ENCODE data around the gene EXOC3. TPM values are rescaled to one million over a fixed set of nuclear protein-coding genes. Genes with fewer than 3 reads are reported as not detected.

EXOC3 gene
- total RNA-seq, 1 donor from 2014 or later = 29.2 TPM

GRCh38 chr5:476814-477175 lies 33.8 kb downstream of the EXOC3 start:
- H3K9me3 ChIP-seq (ENCODE audit: control insufficient read depth in 3 of 3, low read length in 3 of 3) = no peaks in the 10 kb centered on the region
- no peak overlapping the region for H3K9ac ChIP-seq (ENCODE audit: low read depth in 1 of 3, low read length in 3 of 3)
- H3K27ac ChIP-seq (ENCODE audit: low read depth, low read length) = no peak overlapping the region
- H3K4me1 ChIP-seq (ENCODE audit: control insufficient read depth in 3 of 3, insufficient read depth in 3 of 3, low read length in 3 of 3) = peaks cover 14 to 28% (median 14%) of the 10 kb centered on the region in 3 donors
- peaks cover 58 to 68% (median 67%) of the 10 kb centered on the region in 3 donors for H3K27me3 ChIP-seq (ENCODE audit: control insufficient read depth in 3 of 3, insufficient read depth in 3 of 3, low read length in 3 of 3)
- H3K4me3 ChIP-seq (ENCODE audit: low read length in 3 of 3) = no peak overlapping the region
- no peaks in the 10 kb centered on the region for H3K36me3 ChIP-seq (ENCODE audit: control insufficient read depth in 3 of 3, insufficient read depth in 3 of 3, low read length in 3 of 3)

DNA sequence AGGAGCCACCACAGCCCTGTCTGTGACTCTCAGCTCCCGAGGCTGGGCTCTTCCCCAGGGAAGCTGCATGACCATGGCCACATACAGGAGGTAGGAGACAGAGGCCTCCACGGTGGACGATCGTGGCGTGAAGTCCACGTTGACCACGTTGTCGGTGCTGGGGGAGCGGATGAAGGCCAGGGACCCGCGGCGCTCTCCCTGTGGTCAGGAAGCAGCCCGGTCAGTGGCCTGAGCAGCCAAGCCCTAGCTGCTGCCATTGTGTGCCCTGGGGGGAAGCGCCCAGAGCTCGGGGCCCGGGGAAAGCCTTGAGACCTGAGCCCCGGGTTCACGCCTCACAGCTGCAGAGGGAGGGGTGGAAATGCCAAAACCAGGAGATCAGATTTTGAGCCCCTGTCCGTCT lies 34.3 kb downstream of the EXOC3 start:
- Histone ChIP-seq H3K36me3 (ENCODE audit: control insufficient read depth in 3 of 3, insufficient read depth in 3 of 3, low read length in 3 of 3) (no peaks in the 10 kb centered on the region), H3K4me1 (ENCODE audit: control insufficient read depth in 3 of 3, insufficient read depth in 3 of 3, low read length in 3 of 3) (peaks cover 9 to 23% (median 9%) of the 10 kb centered on the region in 3 donors), H3K9me3 (ENCODE audit: control insufficient read depth in 3 of 3, low read length in 3 of 3) (no peaks in the 10 kb centered on the region), H3K9ac (ENCODE audit: low read depth in 1 of 3, low read length in 3 of 3) (no peak overlapping the region), H3K27ac (ENCODE audit: low read depth, low read length) (no peak overlapping the region), H3K27me3 (ENCODE audit: control insufficient read depth in 3 of 3, insufficient read depth in 3 of 3, low read length in 3 of 3) (peaks cover 62 to 68% (median 67%) of the 10 kb centered on the region in 3 donors), H3K4me3 (ENCODE audit: low read length in 3 of 3) (no peak overlapping the region)

- H3K36me3 ChIP-seq (ENCODE audit: control insufficient read depth in 3 of 3, insufficient read depth in 3 of 3, low read length in 3 of 3) = no peaks in the 10 kb centered on the region
- H3K4me1 ChIP-seq (ENCODE audit: control insufficient read depth in 3 of 3, insufficient read depth in 3 of 3, low read length in 3 of 3) = peaks cover 5 to 19% (median 9%) of the 10 kb centered on the region in 3 donors
- H3K27me3 ChIP-seq (ENCODE audit: control insufficient read depth in 3 of 3, insufficient read depth in 3 of 3, low read length in 3 of 3) = peaks cover 67 to 72% (median 68%) of the 10 kb centered on the region in 3 donors
- no peak overlapping the region for H3K9ac ChIP-seq (ENCODE audit: low read depth in 1 of 3, low read length in 3 of 3)
- no peaks in the 10 kb centered on the region for H3K9me3 ChIP-seq (ENCODE audit: control insufficient read depth in 3 of 3, low read length in 3 of 3)
- no peak overlapping the region for H3K4me3 ChIP-seq (ENCODE audit: low read length in 3 of 3)
- H3K27ac ChIP-seq (ENCODE audit: low read depth, low read length) = no peak overlapping the region
Measured at GRCh38 chr5:477871-478270, 34.9 kb downstream of the EXOC3 start.

GRCh38 chr5:478369-478981 lies 35.5 kb downstream of the EXOC3 start:
- no peaks in the 10 kb centered on the region for H3K36me3 ChIP-seq (ENCODE audit: control insufficient read depth in 3 of 3, insufficient read depth in 3 of 3, low read length in 3 of 3)
- H3K4me3 ChIP-seq (ENCODE audit: low read length in 3 of 3) = no peak overlapping the region
- H3K9ac ChIP-seq (ENCODE audit: low read depth in 1 of 3, low read length in 3 of 3) = no peak overlapping the region
- H3K4me1 ChIP-seq (ENCODE audit: control insufficient read depth in 3 of 3, insufficient read depth in 3 of 3, low read length in 3 of 3) = peaks cover 5 to 19% (median 9%) of the 10 kb centered on the region in 3 donors
- H3K9me3 ChIP-seq (ENCODE audit: control insufficient read depth in 3 of 3, low read length in 3 of 3) = no peaks in the 10 kb centered on the region
- no peak overlapping the region for H3K27ac ChIP-seq (ENCODE audit: low read depth, low read length)
- peaks cover 73 to 76% (median 73%) of the 10 kb centered on the region in 3 donors for H3K27me3 ChIP-seq (ENCODE audit: control insufficient read depth in 3 of 3, insufficient read depth in 3 of 3, low read length in 3 of 3)

DNA sequence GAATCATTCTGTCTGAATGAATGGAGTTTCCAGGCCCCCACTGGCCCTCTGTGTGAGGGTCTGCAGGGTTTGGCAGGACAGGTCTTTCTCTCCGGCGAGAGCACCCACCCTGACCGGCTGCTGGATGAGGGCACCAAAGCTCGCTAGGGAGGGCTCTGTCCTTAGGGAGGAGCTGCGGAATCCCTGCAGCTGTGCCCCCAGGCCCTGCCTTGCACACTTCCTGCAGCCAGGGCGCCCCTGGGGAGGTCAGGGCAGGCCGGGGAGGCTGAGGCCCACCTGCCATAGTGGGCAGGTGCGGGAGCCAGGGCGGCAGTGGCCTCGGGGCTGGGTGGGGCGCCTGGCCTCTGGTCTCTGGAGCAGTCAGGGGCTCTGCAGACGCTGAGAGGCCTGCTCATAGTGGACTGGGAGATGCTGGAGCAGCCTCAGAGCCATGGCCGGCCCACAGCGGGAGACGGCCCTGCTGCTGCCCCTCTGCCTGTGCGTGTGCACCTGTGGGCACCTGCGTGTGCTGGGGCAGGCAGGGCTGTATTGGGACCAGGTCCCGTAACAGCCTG lies 36.1 kb downstream of the EXOC3 start:
- H3K4me1 ChIP-seq (ENCODE audit: control insufficient read depth in 3 of 3, insufficient read depth in 3 of 3, low read length in 3 of 3) = peaks cover 5 to 14% (median 6%) of the 10 kb centered on the region in 3 donors
- H3K4me3 ChIP-seq (ENCODE audit: low read length in 3 of 3) = no peak overlapping the region
- H3K27ac ChIP-seq (ENCODE audit: low read depth, low read length) = no peak overlapping the region
- no peaks in the 10 kb centered on the region for H3K9me3 ChIP-seq (ENCODE audit: control insufficient read depth in 3 of 3, low read length in 3 of 3)
- no peak overlapping the region for H3K9ac ChIP-seq (ENCODE audit: low read depth in 1 of 3, low read length in 3 of 3)
- H3K27me3 ChIP-seq (ENCODE audit: control insufficient read depth in 3 of 3, insufficient read depth in 3 of 3, low read length in 3 of 3) = peaks cover 74 to 77% (median 77%) of the 10 kb centered on the region in 3 donors
- no peaks in the 10 kb centered on the region for H3K36me3 ChIP-seq (ENCODE audit: control insufficient read depth in 3 of 3, insufficient read depth in 3 of 3, low read length in 3 of 3)

DNA sequence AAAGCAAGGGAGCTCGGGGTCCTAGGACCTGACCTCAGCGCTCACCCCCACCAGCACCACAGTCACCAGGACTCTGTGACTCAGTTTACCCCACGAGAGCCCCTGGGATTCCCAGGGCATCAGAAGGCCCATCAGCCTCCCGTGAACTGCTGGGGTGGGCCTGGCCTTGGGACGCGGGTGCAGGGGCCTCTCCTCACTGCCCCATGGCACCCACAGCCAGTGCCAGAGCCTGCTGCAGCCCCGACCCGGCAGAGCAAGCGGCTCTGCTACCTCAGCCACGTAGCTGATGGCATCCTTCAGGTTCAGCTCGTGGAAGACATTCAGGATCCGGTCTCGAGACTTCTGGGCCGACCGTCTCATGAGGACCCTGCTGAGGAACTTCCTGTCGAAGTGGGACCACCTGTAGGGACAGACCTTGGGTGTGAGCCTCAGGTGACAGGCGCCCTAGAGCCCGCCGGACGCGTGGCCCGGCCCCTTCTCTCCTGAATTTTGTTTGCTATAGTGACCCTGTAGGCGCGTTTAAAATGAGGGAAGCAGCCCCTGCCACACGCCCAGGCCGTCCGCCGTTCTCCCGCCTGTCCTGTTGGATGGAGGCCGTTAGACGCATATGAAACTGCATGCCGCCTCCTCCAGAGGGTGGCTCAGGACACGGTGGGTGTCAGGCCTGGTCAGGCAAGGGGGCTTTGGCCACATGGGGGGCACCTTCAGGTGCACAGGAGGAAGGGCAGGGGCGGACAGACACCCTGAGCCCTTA lies 36.8 kb downstream of the EXOC3 start:
- peaks cover 78 to 82% (median 80%) of the 10 kb centered on the region in 3 donors for H3K27me3 ChIP-seq (ENCODE audit: control insufficient read depth in 3 of 3, insufficient read depth in 3 of 3, low read length in 3 of 3)
- H3K4me1 ChIP-seq (ENCODE audit: control insufficient read depth in 3 of 3, insufficient read depth in 3 of 3, low read length in 3 of 3) = peaks cover 4 to 11% (median 5%) of the 10 kb centered on the region in 3 donors

DNA sequence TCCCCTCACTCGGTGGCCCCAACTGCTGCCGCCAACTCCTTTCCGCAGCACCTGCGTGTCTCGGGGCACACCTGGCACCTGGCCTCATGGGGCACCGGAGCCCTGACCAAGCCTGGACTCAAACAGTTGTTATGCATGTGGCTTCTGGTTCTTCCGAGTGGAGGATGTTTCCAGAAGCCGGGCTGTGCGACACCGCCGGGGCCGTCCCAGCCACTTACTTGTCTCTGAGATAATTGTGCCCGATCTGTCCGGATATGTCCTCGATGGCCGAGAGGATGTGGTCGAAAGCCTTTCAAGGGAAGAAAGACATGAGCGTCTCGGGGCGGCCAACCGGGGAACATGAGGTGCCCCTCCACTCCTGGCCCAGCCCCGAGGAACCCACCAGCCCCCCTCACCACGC lies 38.4 kb downstream of the EXOC3 start:
- no peak overlapping the region for H3K9ac ChIP-seq (ENCODE audit: low read depth in 1 of 3, low read length in 3 of 3)
- H3K27me3 ChIP-seq (ENCODE audit: control insufficient read depth in 3 of 3, insufficient read depth in 3 of 3, low read length in 3 of 3) = peaks cover 70 to 81% (median 71%) of the 10 kb centered on the region in 3 donors
- no peaks in the 10 kb centered on the region for H3K4me1 ChIP-seq (ENCODE audit: control insufficient read depth in 3 of 3, insufficient read depth in 3 of 3, low read length in 3 of 3)
- H3K4me3 ChIP-seq (ENCODE audit: low read length in 3 of 3) = no peak overlapping the region
- H3K27ac ChIP-seq (ENCODE audit: low read depth, low read length) = no peak overlapping the region
- H3K36me3 ChIP-seq (ENCODE audit: control insufficient read depth in 3 of 3, insufficient read depth in 3 of 3, low read length in 3 of 3) = no peaks in the 10 kb centered on the region
- H3K9me3 ChIP-seq (ENCODE audit: control insufficient read depth in 3 of 3, low read length in 3 of 3) = no peaks in the 10 kb centered on the region

More for the DNA sequence above, 36.8 kb downstream of the EXOC3 start:
- Histone ChIP-seq H3K9ac (ENCODE audit: low read depth in 1 of 3, low read length in 3 of 3) (no peak overlapping the region), H3K36me3 (ENCODE audit: control insufficient read depth in 3 of 3, insufficient read depth in 3 of 3, low read length in 3 of 3) (no peaks in the 10 kb centered on the region), H3K9me3 (ENCODE audit: control insufficient read depth in 3 of 3, low read length in 3 of 3) (no peaks in the 10 kb centered on the region), H3K4me3 (ENCODE audit: low read length in 3 of 3) (no peak overlapping the region), H3K27ac (ENCODE audit: low read depth, low read length) (no peak overlapping the region)

GRCh38 chr5:482021-482420 lies 39.0 kb downstream of the EXOC3 start:
- Histone ChIP-seq H3K27me3 (ENCODE audit: control insufficient read depth in 3 of 3, insufficient read depth in 3 of 3, low read length in 3 of 3) (peaks cover 67 to 77% (median 67%) of the 10 kb centered on the region in 3 donors), H3K36me3 (ENCODE audit: control insufficient read depth in 3 of 3, insufficient read depth in 3 of 3, low read length in 3 of 3) (no peaks in the 10 kb centered on the region), H3K4me3 (ENCODE audit: low read length in 3 of 3) (no peak overlapping the region), H3K4me1 (ENCODE audit: control insufficient read depth in 3 of 3, insufficient read depth in 3 of 3, low read length in 3 of 3) (no peaks in the 10 kb centered on the region), H3K27ac (ENCODE audit: low read depth, low read length) (no peak overlapping the region), H3K9ac (ENCODE audit: low read depth in 1 of 3, low read length in 3 of 3) (no peak overlapping the region), H3K9me3 (ENCODE audit: control insufficient read depth in 3 of 3, low read length in 3 of 3) (no peaks in the 10 kb centered on the region)

GRCh38 chr5:482506-482905 lies 39.5 kb downstream of the EXOC3 start:
- no peak overlapping the region for H3K27ac ChIP-seq (ENCODE audit: low read depth, low read length)
- no peak overlapping the region for H3K9ac ChIP-seq (ENCODE audit: low read depth in 1 of 3, low read length in 3 of 3)
- H3K4me1 ChIP-seq (ENCODE audit: control insufficient read depth in 3 of 3, insufficient read depth in 3 of 3, low read length in 3 of 3) = no peaks in the 10 kb centered on the region
- peaks cover 62 to 72% (median 62%) of the 10 kb centered on the region in 3 donors for H3K27me3 ChIP-seq (ENCODE audit: control insufficient read depth in 3 of 3, insufficient read depth in 3 of 3, low read length in 3 of 3)
- no peaks in the 10 kb centered on the region for H3K36me3 ChIP-seq (ENCODE audit: control insufficient read depth in 3 of 3, insufficient read depth in 3 of 3, low read length in 3 of 3)
- no peaks in the 10 kb centered on the region for H3K9me3 ChIP-seq (ENCODE audit: control insufficient read depth in 3 of 3, low read length in 3 of 3)
- no peak overlapping the region for H3K4me3 ChIP-seq (ENCODE audit: low read length in 3 of 3)

- Histone ChIP-seq H3K4me1 (ENCODE audit: control insufficient read depth in 3 of 3, insufficient read depth in 3 of 3, low read length in 3 of 3) (no peaks in the 10 kb centered on the region), H3K27me3 (ENCODE audit: control insufficient read depth in 3 of 3, insufficient read depth in 3 of 3, low read length in 3 of 3) (peaks cover 57 to 71% (median 58%) of the 10 kb centered on the region in 3 donors), H3K4me3 (ENCODE audit: low read length in 3 of 3) (no peak overlapping the region), H3K9ac (ENCODE audit: low read depth in 1 of 3, low read length in 3 of 3) (no peak overlapping the region), H3K9me3 (ENCODE audit: control insufficient read depth in 3 of 3, low read length in 3 of 3) (no peaks in the 10 kb centered on the region), H3K27ac (ENCODE audit: low read depth, low read length) (no peak overlapping the region), H3K36me3 (ENCODE audit: control insufficient read depth in 3 of 3, insufficient read depth in 3 of 3, low read length in 3 of 3) (no peaks in the 10 kb centered on the region)
Measured at GRCh38 chr5:483011-483410, 40.0 kb downstream of the EXOC3 start.

Data from skeletal muscle tissue (tissue), 4 donors.